GM18498 (cell line): ENCODE data around the gene FAM3C.
A peak's percentile ranks its signal among the peaks of the same experiment; 100 is the strongest.

Source experiments
- ATAC-seq: cut with Tn5 transposase; IDR thresholded peaks from one replicate; pipeline ENCODE4 v1.9.1; 2021; ENCODE audit warnings: mild to moderate bottlenecking, moderate library complexity; ENCODE audit not compliant: unreplicated experiment

Gene FAM3C

GRCh38 chr7:121411597-121411979 lies 15.5 kb upstream of the FAM3C start:
- no peak for ATAC-seq

- peak; percentile 67 for ATAC-seq
Measured at GRCh38 chr7:121410829-121411596, 14.9 kb upstream of the FAM3C start.

GRCh38 chr7:121406944-121407343 lies 10.8 kb upstream of the FAM3C start:
- no peak for ATAC-seq

GRCh38 chr7:121406461-121406860 lies 10.4 kb upstream of the FAM3C start:
- no peak for ATAC-seq

- no peak for ATAC-seq
Measured at GRCh38 chr7:121404348-121404747, 8.2 kb upstream of the FAM3C start.

GRCh38 chr7:121402701-121403100 lies 6.6 kb upstream of the FAM3C start:
- no peak for ATAC-seq

- no peak for ATAC-seq
Measured at GRCh38 chr7:121401896-121402295, 5.8 kb upstream of the FAM3C start.

GRCh38 chr7:121398246-121398645 lies 2.1 kb upstream of the FAM3C start:
- no peak for ATAC-seq

GRCh38 chr7:121397822-121398221 lies 1.7 kb upstream of the FAM3C start:
- no peak for ATAC-seq

- no peak for ATAC-seq
Measured at GRCh38 chr7:121397361-121397760, 1.3 kb upstream of the FAM3C start.

GRCh38 chr7:121395494-121395960 lies 581 bp downstream of the FAM3C start:
- peak; percentile 44 for ATAC-seq

GRCh38 chr7:121394709-121395140 lies 1.4 kb downstream of the FAM3C start:
- ATAC-seq = peak; percentile 22

GRCh38 chr7:121393005-121393366 lies 3.1 kb downstream of the FAM3C start:
- ATAC-seq = no peak

- no peak for ATAC-seq
Measured at GRCh38 chr7:121392277-121393004, 3.7 kb downstream of the FAM3C start.

- ATAC-seq = no peak
Measured at GRCh38 chr7:121391686-121392085, 4.4 kb downstream of the FAM3C start.

GRCh38 chr7:121390617-121391016 lies 5.5 kb downstream of the FAM3C start:
- no peak for ATAC-seq

- ATAC-seq = no peak
Measured at GRCh38 chr7:121390109-121390508, 6.0 kb downstream of the FAM3C start.

GRCh38 chr7:121388950-121389349 lies 7.2 kb downstream of the FAM3C start:
- ATAC-seq = no peak

- ATAC-seq = peak; percentile 94
Measured at GRCh38 chr7:121385800-121386179, 10.3 kb downstream of the FAM3C start.

- ATAC-seq = no peak
Measured at GRCh38 chr7:121385056-121385799, 10.9 kb downstream of the FAM3C start.

- ATAC-seq = no peak
Measured at GRCh38 chr7:121384265-121384664, 11.8 kb downstream of the FAM3C start.
